GM18867 (cell line): ENCODE measurements around the gene SYDE1.
"Not testable (repeated sequence)": the region's sequence is repeated elsewhere in the genome, so short reads cannot be mapped to it uniquely, and the experiment has no call there.

ENCODE experiments used
- ATAC-seq: cut with Tn5 transposase; IDR thresholded peaks from one replicate; pipeline ENCODE4 v1.9.1; 2021; ENCODE audit warnings: mild to moderate bottlenecking, moderate library complexity; ENCODE audit not compliant: unreplicated experiment

SYDE1 gene, protein sequence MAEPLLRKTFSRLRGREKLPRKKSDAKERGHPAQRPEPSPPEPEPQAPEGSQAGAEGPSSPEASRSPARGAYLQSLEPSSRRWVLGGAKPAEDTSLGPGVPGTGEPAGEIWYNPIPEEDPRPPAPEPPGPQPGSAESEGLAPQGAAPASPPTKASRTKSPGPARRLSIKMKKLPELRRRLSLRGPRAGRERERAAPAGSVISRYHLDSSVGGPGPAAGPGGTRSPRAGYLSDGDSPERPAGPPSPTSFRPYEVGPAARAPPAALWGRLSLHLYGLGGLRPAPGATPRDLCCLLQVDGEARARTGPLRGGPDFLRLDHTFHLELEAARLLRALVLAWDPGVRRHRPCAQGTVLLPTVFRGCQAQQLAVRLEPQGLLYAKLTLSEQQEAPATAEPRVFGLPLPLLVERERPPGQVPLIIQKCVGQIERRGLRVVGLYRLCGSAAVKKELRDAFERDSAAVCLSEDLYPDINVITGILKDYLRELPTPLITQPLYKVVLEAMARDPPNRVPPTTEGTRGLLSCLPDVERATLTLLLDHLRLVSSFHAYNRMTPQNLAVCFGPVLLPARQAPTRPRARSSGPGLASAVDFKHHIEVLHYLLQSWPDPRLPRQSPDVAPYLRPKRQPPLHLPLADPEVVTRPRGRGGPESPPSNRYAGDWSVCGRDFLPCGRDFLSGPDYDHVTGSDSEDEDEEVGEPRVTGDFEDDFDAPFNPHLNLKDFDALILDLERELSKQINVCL

DNA sequence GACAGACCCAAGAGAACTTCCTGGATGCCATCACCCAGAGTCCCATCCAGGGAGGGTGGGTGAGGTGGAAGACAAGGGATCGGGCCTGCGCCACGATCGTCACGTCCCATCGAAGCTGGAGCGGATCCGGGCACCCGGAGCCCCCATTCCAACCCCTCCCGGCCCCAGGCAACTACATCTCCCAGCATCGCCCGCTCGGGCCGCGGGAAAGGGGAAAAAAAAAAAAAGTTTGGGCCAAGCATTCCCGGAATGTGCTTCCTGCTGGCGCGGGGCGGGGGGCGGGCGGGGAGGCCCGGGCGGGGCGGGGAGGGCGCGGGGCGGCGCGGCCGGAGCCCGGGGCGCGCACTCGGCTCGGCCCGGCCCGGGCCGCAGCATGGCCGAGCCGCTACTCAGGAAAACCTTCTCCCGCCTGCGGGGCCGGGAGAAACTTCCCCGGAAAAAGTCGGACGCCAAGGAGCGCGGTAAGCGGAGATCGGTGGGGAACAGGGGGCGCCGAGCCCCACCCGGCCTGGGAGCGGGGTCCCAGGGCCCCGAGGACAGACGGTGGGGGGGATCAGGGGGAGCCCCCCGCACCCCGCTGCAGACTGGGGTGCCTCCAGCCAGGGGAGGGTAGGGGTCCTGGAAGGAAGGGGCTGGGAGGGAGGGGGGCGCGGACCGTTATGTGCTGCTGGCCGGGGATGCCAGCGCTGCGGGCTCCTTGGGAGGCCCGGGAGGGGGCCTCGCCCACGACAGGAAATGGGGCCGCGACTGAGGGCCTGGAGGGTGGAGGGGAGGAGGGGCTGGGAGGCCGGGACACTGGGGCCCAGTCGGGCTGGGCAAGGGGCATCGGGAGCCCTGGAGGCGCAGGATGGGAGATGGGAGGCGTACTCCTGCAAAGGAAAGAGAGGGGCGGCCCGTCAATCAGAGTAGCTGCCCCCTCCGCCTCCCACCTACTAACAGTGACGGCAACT is at the start of gene SYDE1:
TSS of gene SYDE1 (plus strand) at position 341 of the 950 bp plus-strand sequence. CDS start at position 374, 33 bp downstream.
- no peak for ATAC-seq

DNA sequence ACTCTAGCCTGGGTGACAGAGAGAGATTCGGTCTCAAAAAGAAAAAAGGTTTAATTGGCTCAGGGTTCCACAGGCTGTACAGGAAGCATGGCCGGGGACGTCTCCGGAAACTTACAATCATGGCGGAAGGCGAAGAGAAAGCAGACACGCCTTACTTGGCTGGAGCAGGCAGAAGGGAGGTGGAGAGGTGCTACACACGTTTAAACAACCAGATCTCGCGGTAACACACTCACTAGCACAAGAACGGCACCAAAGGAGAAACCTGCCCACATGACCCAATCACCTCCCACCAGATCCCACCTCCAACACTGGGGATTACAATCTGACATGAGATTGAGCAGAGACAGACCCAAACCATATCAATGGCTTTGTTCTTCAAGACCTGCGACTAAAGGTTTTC is 45.2 kb upstream of the SYDE1 start:
- ATAC-seq, result no peak

DNA sequence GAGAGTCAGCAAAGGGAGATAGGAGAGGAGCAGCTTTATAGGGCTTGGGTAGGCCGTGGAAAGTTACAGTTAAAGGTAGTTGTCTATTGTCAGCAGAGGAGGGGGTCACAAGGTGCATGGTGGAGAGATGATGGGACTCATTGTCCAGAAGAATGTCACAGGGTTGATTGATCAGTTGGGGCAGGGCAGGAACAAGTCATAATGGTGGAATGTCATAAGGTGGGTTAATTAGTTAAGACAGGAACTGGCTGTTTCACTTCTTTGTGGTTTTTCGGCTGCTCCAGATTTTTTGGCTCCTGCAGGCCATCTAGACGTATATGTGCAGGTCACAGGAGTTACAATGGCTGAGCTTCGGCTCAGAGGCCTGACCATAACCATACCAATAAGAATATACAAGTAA is 36.8 kb upstream of the SYDE1 start:
- not testable (repeated sequence) for ATAC-seq

DNA sequence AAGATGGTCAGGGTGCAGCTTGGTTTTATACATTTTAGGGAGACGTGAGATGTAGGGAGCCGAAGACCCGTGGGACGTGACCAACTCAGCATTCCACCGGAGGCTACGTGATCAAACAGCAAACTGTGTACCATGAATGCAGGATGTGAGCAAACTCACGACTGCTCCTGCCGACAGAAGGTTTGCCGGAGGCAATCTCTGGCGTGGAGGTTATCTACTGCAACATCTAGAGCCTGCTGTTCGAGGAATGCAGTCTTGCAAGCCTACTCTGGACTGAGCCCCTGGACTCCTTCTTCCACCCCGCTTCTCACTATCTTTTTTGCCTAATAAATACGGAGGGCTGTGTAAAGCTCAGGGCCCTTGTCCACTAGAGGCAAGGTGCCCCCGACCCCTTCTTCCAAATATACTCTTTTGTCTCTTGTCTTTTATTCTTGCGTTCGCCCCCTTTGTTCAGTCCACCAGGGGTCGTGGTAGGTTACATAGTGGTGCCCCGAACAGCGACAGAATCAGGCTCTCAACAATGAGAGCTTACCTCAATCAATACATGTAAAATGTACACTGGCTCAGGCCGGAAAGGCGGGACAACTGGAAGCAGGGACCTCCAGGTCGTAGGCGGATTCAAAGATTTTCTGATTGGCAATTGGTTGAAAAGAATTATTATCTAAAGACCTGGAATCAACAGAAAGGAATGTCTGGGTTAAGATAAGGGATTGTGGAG is 34.1 kb upstream of the SYDE1 start:
- ATAC-seq, result no peak

DNA sequence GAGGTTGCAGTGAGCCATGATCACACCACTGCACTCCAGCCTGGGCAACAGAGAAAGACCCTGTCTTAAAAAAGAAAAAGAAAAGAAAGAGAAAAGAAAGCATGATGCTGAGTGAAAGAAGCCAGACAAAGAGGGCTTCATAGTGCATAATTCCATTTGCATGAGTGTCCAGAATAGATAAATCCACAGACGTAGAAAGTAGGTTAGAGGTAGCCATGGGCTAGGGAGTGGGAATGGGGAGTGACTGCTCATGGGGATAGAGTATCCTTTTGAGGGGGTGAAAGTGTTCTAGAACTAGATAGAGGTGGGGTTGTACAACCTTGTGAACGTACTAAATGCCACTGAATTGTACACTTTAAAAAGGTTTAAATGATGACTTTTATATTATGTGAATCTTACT is 32.8 kb upstream of the SYDE1 start:
- ATAC-seq, result no peak

DNA sequence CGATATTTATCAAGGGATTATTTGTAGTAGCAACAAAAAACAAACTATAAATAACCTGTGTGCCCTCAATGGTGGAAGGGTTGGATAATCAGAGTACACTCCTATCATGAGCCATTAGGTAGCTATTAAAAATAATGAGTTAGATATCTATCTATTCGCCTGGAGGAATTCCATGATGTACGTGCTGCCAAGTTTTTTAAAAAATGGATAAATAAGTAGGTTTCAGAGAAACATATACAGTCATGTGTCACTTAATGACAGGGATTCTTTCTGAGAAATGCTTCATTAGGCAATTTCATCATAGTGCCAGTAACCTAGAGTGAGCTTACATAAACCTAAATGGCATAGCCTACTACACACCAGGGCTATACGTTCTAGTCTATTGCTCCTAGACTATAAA is 31.4 kb upstream of the SYDE1 start:
- no peak for ATAC-seq

DNA sequence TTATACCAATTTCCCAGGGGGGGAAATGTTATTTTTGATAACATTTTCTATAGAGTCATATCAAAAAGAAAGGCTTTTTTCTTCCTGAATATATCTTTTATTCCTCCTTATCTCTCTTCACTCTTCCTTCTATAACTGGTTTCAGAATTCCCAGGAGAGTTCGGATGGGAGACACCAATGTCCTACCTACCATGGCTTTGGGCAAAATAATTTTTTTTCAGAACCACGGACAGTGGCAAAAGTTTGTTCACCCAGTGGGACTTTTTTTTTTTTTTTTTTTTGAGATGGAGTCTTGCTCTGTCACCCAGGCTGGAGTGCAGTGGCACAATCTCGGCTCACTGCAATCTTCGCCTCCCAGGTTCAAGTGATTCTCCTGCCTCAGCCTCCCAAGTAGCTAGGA is 27.2 kb upstream of the SYDE1 start:
- ATAC-seq, result not testable (repeated sequence)

DNA sequence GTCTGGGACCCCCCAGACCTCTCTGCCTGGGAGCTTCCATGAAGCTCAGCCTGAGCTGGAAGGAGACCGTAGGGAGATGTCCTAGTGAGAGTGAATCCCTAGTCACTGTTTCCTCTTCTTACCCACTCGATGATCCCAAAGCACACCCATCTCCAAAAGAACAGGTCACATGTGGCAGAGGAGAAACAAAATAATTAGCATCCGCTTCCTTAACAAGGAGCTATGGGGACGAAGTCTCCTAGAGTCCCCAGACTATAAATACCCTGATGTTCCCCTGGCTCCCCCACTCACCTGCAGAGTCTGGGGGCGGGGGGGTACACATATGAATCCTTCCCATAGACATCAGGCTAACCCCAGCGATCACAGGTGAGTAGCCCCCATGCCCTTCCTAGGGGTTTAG is 25.3 kb upstream of the SYDE1 start, which contains the start of gene OR1I1:
TSS of gene OR1I1 (plus strand) at position 301 of the 400 bp plus-strand sequence. CDS start 4,855 bp downstream, outside the sequence.
- no peak for ATAC-seq

DNA sequence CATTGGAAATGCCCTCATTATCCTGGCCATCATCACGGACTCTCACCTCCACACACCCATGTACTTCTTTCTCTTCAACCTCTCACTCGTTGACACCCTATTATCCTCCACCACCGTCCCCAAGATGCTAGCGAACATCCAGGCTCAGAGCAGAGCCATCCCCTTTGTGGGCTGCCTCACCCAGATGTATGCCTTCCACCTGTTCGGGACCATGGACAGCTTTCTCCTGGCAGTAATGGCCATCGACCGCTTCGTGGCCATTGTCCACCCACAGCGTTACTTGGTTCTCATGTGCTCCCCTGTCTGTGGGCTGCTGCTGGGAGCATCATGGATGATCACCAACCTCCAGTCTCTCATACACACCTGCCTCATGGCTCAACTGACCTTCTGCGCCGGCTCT is 20.0 kb upstream of the SYDE1 start:
- no peak for ATAC-seq

DNA sequence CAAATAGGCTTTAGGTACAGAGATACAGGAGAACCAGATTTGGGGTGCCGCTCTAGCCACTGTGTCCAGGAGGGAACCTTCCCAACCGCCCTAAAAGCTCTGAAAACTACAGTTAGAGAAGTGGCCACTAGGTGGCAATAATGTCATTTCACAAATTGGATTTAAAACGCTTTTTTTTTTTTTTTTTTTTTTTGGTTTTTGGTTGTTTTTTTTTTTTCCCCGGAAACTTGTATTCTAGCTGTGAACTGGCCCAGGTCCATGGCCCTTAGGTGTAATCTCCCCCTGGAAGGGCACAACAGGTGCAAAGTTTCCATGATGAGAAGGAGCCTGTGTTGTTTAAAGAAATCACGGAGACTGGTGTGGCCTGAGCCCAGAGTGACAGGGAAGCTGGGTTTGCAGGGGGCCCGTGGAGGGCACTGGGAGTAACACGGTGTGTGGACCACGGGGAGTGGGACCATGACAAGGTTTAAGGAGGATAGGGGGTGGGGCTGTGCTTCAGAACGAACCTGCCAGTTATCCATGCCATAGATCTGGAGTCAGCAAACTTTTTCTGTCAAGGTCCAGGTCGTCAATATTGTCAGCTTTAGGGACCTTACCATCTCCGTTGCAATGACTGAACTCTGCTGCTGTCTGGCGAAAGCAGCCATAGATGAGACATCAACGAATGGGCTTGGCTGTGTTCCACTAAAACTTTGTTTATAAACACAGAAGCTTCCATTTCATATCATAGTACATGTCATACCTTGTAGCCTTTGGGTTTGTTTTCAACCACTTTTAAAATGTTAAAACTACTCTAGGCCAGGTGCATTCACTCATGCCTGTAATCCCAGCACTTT is 15.1 kb upstream of the SYDE1 start:
- ATAC-seq, result no peak

DNA sequence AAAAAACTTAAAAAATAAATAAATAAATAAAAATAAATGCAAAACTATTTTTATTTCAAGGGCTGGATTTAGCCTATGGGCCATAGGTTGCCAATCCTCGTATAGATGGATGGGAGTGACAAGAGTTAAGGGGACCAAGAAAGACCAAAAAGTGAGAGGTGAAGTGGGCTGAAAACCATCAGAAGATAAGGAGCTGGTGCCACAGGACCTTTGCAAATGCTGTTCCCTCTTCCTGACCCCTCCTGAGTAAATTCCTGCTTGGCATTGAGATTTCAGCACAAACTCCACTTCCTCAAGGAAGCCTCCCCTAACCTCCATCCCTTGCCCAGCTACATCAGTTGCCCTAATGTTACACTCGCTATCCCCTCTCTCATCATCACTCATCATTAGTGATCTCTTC is 14.2 kb upstream of the SYDE1 start:
- ATAC-seq, result no peak

DNA sequence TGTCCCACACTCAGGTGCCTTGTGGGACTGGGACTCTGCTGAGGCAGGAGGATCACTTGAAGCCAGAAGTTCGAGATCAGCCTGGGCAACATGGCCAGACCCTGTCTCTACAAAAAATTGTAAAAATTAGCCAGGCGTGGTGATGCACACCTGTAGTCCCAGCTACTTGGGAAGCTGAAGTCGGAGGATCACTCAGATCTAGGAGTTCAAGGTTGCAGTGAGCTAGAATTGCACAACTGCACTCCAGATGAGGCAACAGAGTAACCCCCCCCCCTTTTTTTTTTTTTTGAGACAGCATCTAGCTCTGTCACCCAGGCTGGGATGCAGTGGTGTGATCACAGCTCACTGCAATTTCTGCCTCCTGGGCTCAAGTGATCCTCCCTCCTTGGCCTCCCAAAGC is 11.0 kb upstream of the SYDE1 start:
- ATAC-seq, result no peak

DNA sequence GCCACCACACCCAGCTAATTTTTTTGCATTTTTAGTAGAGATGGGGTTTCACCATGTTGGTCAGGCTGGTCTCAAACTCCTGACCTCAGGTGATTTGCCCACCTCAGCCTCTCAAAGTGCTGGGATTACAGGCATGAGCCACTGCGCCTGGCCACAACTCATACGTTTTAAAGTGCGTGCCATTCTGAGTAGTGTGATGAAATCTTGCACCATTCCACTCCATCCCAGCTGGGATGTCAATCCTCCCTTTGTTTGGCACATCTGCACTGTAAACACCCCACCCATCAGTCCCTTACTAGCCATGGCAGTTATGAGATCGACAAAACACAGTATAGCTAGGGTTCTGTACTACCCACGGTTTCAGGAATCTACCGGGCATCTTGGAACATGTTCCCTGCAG is 9.2 kb upstream of the SYDE1 start:
- ATAC-seq, result not testable (repeated sequence)

DNA sequence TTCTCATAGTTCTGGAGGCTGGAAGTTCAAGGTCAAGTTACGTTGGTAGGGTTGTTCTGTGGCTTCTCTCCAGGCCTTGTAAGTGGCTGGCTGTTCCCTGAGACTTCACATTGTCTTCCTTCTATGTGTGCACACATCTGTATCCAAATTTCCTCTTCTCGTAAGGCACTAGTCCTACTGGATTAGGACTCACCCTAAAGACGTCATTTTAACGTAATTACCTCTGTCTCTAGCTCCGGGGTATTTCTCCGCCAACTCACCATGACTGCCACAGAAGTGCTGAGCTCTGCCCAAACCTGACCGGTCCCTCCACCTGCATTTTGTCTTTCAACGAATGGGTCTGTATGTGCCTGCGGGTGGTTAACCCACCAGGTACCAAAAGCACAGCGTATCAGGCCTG is 8.7 kb upstream of the SYDE1 start:
- ATAC-seq, result no peak

DNA sequence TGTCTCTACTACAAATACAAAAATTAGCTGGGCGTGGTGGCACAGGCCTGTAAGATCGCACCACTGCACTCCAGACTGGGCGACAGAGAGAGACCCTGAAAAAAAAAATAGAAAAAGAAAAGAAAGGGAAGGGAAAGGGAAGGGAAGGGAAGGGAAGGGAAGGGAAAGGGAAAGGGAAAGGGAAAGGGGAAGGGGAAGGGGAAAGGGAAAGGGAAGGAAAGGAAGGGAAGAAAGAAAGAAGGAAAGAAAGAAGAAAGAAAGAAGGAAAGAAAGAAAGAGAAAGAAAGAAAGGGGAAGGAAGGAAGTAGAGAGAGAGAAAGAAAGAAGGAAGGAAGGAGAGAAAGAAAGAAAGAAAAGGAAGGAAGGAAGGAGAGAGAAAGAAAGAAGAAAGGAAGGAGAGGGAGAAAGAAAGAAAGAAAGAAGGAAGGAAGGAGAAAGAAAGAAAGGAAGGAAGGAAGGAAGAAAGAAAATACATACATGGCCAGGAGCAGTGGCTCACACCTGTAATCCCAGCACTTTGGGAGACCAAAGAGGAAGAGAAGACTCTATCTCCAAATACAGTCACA is 8.1 kb upstream of the SYDE1 start:
- no peak for ATAC-seq

DNA sequence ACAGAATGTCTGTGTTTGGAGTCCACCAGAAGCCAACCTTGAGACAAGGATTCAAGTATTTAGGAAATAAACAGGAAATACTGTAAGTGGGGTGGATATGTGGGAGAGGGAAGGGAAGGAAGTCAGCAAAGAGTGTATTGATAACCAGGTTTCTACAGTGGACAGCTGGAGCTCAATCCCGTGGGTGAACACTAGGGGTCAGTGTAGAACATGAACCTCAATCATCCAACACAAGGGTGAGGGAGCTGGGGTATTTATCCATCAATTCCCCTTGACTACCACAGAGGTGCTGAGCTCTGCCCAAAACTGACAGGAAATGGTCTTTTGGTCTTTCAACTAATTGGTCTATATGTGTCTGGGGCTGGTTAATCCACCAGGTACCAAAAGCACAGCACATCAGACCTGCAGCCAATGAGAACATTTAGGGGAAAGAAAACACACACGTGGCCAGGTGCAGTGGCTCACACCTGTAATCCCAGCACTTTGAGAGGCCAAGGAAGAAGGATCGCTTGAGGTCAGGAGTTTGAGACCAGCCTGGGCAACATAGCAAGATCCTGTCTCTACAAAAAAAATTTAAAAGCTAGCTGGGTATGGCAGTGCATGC is 5.6 kb upstream of the SYDE1 start:
- no peak for ATAC-seq

DNA sequence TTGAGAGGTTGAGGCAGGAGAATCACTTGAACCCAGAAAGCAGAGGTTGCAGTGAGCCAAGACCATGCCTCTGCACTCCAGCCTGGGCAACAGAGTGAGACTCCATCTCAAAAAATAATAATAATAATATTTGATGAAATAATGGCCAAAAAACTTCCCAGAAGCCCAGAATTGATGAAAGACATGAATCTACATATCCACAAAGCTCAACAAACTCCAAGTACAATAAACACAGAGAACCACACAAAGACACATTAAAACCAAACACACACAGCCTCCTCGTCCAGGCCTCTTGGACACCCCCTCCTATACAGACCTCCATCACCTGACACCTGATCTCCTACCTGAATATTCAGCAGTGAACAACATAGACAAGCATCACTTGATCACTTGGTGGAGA is 3.2 kb upstream of the SYDE1 start:
- no peak for ATAC-seq

DNA sequence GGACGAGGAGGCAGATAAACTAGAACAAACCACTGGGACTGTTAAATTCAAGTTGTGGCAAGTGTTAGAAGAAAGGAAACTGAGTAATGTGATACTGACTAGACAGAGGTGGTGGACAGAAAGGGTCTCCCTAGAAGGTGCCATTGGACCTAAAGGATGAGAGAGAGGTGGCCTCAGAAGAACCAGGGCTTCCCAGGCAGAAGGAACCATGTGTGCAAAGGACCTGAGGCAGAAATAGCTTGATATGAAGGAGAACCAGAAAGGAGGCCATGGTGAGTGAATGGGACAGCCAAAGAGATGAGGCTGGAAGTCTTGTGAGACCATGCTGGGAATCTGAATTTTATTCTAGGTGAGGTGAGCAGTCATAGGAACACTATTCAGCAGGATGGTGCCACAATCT is 2.8 kb upstream of the SYDE1 start:
- ATAC-seq, result no peak

DNA sequence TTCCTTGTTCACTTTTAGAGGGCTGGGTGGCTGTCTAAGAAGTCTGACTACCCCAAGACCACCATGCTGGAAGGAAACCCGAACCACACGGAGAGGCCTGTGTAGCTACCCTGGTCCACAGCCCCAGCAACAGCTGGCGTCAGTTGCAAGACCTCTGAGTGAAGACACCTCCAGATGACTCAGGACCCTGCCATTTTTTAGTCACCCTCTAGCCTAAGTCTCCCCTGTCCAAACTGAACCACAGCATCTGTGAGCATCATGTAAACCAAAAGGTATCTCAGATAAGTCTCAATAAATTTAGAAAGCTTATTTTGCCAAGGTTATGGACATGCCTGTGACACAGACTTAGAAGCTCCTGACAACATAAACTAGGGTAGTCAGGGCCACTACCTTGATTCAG is 2.2 kb upstream of the SYDE1 start:
- no peak for ATAC-seq
